AG04450 (cell line): Measurements from ENCODE around the gene SCYGR8. TPM values are rescaled to one million over a fixed set of nuclear protein-coding genes. Genes with fewer than 3 reads are reported as not detected.
A peak's percentile ranks its signal among the peaks of the same experiment; 100 is the strongest.

ENCODE experiments used
- CTCF ChIA-PET: fragments of 300-600, 350-600 bp; formaldehyde crosslinking; extraction: SDS; loops from one replicate; lab custom pipeline; 2022; ENCODE audit warnings: antibody characterized with exemption, inconsistent platforms; lab: Charles Lee
- POLR2A ChIA-PET: fragments of 350-600 bp; formaldehyde crosslinking; extraction: SDS; loops from one replicate; lab custom pipeline; 2021; ENCODE audit warnings: antibody characterized with exemption, inconsistent platforms; lab: Yijun Ruan, JAX
- DNase-seq: peaks from one replicate; pipeline ENCODE4 v3.0.0-alpha.2; 2011; ENCODE audit warnings: low read depth, low spot score
- H3K27ac ChIP-seq: one replicate; pipeline ENCODE4 v1.5.1; 2012; ENCODE audit warnings: low read depth, low read length, control low read depth
- H3K27me3 ChIP-seq: one replicate; pipeline ENCODE4 v1.6.0; 2012; ENCODE audit warnings: low read length; ENCODE audit not compliant: control insufficient read depth, insufficient read depth
- H3K4me3 ChIP-seq: 2 replicates; pipeline ENCODE4 v1.5.1; 2011; ENCODE audit warnings: mild to moderate bottlenecking, low read depth, low read length, control low read depth
- H3K9me3 ChIP-seq: 2 replicates; pipeline ENCODE4 v1.5.1; 2012; ENCODE audit warnings: low read length; ENCODE audit not compliant: control insufficient read depth, insufficient read depth
- polyA plus RNA-seq: library from polyadenylated mRNA; depleted of rRNA; stranded (reverse); fragments of >200 nt; gene quantifications from 2 replicates; pipeline ENCODE4 v1.2.3, GENCODE V29; 2011
- TF ChIP-seq, protein P1 (sequence below): IDR thresholded peaks from 2 replicates; pipeline ENCODE4 v1.5.1; 2011; ENCODE audit warnings: low read depth, low read length, control low read depth, inconsistent platforms

The SCYGR8 gene
- polyA plus RNA-seq, 1 experiment = not detected

DNA sequence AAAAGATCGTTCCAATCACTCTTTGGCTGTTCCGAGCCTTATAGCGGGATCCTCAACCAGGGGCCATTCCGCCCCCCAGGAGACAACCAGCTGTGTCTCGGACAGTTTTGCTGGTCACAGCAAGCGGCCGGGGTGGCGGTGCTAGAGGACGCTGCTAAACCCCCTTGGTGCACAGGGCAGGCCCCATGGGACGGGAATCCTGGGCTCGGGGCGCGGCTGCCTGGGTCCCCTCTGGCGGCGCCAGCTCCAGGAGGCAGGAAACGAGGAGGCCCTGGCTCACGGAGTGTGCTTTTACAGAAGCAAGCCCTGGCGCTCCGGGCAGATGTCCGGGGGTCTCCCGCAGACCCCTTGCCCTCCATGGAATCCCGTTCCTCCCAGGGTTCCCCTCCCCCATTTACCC lies 22.1 kb downstream of the SCYGR8 start:
- H3K27me3 ChIP-seq = no peaks in the 10 kb centered on the region
- TF ChIP-seq, protein P1, sequence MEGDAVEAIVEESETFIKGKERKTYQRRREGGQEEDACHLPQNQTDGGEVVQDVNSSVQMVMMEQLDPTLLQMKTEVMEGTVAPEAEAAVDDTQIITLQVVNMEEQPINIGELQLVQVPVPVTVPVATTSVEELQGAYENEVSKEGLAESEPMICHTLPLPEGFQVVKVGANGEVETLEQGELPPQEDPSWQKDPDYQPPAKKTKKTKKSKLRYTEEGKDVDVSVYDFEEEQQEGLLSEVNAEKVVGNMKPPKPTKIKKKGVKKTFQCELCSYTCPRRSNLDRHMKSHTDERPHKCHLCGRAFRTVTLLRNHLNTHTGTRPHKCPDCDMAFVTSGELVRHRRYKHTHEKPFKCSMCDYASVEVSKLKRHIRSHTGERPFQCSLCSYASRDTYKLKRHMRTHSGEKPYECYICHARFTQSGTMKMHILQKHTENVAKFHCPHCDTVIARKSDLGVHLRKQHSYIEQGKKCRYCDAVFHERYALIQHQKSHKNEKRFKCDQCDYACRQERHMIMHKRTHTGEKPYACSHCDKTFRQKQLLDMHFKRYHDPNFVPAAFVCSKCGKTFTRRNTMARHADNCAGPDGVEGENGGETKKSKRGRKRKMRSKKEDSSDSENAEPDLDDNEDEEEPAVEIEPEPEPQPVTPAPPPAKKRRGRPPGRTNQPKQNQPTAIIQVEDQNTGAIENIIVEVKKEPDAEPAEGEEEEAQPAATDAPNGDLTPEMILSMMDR = no peak
- CTCF ChIA-PET = interaction anchor here (0.6 to 4.1 kb wide), 3 partner anchors 61 to 529 kb away, joined by 3 to 63 read pairs (median 5); no protein-coding TSS in a partner anchor

DNA sequence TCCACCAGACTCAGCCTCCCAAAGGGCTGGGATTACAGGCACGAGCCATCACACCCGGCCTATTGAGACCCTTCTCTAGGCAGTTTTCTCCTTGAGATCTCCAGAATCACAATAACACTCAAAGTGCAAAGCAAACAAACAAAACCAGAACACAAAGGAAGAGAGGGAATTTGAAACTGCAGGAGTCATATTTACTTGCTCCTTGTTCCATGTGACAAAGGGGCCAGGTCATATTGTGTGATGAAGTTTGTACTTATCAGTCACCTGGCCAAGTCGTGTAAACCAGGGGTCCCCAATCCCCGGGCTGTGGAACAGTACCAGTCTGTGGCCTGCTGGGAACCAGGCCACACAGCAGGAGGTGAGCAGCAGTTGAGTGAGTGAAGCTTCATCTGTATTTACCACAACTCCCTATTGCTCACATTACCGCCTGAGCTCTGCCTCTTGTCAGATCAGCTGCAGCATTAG lies 26.5 kb downstream of the SCYGR8 start:
- no peaks in the 10 kb centered on the region; the same call in 1 of the 2 replicates for H3K9me3 ChIP-seq
- peaks cover 2% of the 10 kb centered on the region for H3K27me3 ChIP-seq
- ChIA-PET CTCF (no interaction called here), POLR2A (no interaction called here)
- H3K27ac ChIP-seq = no peak overlapping the region
- DNase-seq = no peak
- no peak overlapping the region for H3K4me3 ChIP-seq
- TF ChIP-seq, protein P1 = no peak

More for the DNA sequence above, 22.1 kb downstream of the SCYGR8 start:
- POLR2A ChIA-PET = no interaction called here
- Histone ChIP-seq H3K9me3 (no peaks in the 10 kb centered on the region; the same call in 1 of the 2 replicates), H3K4me3 (no peak overlapping the region), H3K27ac (no peak overlapping the region)
- no peak for DNase-seq

DNA sequence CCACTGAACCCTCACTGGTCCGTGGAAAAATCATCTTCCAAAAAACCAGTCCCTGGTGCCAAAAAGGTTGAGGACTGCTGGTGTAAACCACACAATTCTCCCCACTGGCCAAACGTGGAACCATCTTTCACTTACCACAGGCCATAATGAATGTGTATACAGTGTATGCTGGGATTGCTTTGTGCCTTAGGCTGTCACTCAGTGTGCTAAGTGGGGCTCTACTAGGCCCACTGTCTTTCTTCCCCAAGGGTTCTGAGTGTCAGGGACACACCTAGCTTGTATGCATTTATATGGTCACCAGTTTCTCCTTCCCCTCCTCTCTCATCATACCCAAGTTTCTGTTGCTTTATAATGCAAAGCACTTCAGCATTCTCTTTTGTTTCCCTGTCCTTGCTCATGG lies 27.2 kb downstream of the SCYGR8 start:
- peaks cover 2% of the 10 kb centered on the region for H3K27me3 ChIP-seq
- H3K4me3 ChIP-seq = no peak overlapping the region
- TF ChIP-seq, protein P1 = no peak
- CTCF ChIA-PET = interaction anchor here (1.0 kb wide), 1 partner anchor 534 kb away, joined by 4 read pairs; no protein-coding TSS in a partner anchor
- POLR2A ChIA-PET = no interaction called here
- no peak overlapping the region for H3K27ac ChIP-seq
- H3K9me3 ChIP-seq = no peaks in the 10 kb centered on the region; the same call in 1 of the 2 replicates
- DNase-seq = no peak

DNA sequence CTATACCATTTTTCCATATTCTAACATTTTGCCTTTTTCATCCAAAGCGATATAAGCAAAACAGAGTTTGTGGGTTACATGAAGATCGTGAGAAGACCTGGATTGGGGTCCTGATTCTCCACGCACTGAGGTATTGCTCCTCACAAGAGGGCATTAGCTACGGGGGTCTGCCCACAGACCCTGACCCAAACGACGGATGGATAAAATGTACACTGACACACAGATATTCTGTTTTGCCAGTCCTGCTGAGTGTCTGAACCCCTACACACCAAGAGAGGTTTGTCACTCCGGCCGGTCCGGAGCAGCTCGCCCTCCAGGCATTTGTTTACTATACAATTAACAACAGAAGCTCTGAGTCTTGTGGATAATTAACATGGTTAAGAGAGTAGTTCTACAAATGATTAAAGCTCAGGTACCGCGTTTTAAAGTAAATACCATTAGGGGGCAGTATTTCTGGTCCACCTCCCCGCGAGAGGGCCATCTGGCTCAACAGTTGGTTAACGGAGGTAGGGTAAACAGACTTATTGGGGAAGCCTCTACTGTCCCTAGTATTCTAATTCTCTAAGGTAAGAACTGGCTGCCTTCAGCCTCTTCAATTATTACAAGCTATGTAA lies 28.4 kb downstream of the SCYGR8 start:
- ChIA-PET CTCF (interaction anchor here (0.6 to 1.5 kb wide), 5 partner anchors 9 to 392 kb away, joined by 3 to 8 read pairs (median 3); no protein-coding TSS in a partner anchor), POLR2A (no interaction called here)
- Histone ChIP-seq H3K27ac (no peak overlapping the region), H3K9me3 (no peaks in the 10 kb centered on the region), H3K4me3 (no peak overlapping the region), H3K27me3 (peaks cover 2% of the 10 kb centered on the region)
- no peak for DNase-seq
- TF ChIP-seq, protein P1 = 0 out of 2 replicates have a peak, but pooled peaks have one; percentile 7
